ENCODE results near the gene PKP4.
"Not testable (repeated sequence)": the region's sequence is repeated elsewhere in the genome, so short reads cannot be mapped to it uniquely, and the experiment has no call there.

Gene PKP4

DNA sequence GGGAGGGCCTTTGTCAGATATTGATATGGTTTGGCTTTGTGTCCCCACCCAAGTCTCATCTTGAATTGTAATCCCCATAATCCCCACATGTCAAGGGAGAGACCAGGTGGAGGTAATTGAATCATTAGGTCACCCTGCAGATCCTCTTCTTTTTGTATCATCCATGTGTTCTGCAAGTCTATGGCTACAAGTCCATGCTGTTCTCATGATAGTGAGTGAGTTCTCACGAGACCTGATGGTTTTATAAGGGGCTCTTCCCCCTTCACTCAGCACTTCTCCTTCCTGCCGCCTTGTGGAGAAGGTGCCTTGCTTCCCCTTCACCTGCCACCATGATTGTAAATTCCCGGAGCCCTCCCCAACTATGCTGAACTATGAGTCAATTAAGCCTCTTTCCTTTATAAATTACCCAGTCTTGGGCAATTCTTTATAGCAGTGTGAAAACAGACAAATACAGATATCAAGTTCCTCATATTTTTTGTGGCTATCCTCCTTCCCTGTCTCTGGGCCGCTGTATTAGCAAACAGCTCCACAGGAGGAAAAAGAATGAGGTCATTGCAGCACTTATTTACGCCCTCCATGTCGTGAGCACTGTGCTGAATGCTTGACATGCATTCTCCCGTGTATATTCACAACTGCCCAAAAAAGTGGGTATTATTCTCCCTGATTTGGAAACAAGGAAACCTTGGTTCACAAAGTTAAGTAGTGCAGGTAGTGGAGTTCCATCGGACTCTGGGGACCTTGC is 248.1 kb downstream of the PKP4 start:
- not testable (repeated sequence) for H3K9me3 ChIP-seq (ENCODE audit: insufficient read depth, low read depth, low read length); H3K9ac ChIP-seq (ENCODE audit: low read depth, low read length); H3K27me3 ChIP-seq (ENCODE audit: insufficient read depth, low read length); H3K4me1 ChIP-seq (ENCODE audit: insufficient read depth, low read length); H3K36me3 ChIP-seq (ENCODE audit: insufficient read depth, low read length); H3K4me3 ChIP-seq (ENCODE audit: low read length); H3K27ac ChIP-seq (ENCODE audit: low read depth, low read length)
- WGBS = 96% methylated on average over 8 of the region's 8 CpGs

DNA sequence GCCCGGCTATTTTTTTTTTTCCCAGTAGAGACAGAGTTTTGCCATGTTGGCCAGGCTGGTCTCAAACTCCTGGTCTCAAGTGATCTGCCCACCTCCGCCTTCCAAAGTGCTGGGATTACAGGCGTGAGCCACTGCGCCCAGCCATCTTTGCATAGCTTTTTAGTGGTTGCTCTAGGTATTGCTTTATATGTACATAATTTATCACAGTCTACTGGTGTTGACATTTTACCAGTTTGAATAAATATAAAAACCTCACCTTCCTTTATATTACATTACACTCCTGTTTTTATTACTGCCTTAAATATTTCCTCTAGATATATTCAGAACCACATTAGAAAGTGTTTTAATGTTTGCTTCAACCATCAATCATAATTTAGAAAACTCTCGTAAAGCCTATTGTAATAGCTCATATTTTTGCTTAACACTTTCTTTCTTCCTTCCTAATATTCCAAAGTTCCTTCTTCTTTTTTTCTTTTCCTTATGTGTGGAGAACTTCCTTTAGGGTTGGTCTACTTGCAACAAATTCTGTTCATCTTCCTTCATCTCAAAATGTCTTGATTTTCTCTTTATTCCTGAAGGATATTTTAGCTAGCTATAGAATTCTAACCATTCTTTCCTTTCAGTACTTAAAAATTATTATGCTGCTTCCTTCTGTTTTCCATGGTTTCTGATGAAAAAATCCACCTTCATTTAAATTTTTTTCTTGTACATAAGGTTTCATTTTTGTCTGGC is 256.2 kb downstream of the PKP4 start:
- Histone ChIP-seq H3K27ac (ENCODE audit: low read depth, low read length) (no peak overlapping the region), H3K4me3 (ENCODE audit: low read length) (no peak overlapping the region), H3K27me3 (ENCODE audit: insufficient read depth, low read length) (no peaks in the 10 kb centered on the region), H3K36me3 (ENCODE audit: insufficient read depth, low read length) (no peaks in the 10 kb centered on the region), H3K9ac (ENCODE audit: low read depth, low read length) (no peak overlapping the region), H3K9me3 (ENCODE audit: insufficient read depth, low read depth, low read length) (peaks cover 2% of the 10 kb centered on the region; the same call in 1 of the 2 replicates), H3K4me1 (ENCODE audit: insufficient read depth, low read length) (no peaks in the 10 kb centered on the region; the same call in 1 of the 2 replicates)
- 94% methylated on average over 5 of the region's 5 CpGs for WGBS

DNA sequence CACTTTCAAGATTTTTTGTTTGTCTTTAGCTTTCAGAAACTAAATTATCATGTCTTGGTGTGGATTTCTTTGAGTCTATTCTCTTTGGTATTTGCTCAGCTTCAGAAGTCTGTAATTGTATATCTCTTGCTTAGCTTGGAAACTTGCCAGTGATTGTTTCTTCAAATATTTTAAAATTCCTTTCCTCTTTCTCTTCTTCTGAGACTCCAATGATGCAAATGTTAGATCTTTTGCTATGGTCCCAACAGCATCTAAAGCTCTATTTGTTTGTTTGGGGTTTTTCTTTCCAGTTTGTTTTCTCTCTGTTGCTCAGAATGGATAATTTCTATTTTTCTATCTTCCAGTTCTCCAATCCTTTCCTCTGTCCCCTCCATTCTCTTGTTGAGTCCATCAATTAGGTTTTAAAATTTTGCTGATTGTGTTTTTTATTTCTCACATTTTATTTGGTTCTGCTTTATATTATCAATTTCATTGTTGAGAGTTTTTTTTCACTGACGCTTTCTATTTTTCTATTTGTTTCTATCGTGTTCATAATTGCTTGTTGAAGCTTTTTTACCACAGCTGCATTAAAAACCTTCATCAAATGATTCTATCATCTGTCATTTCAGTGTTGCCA is 256.9 kb downstream of the PKP4 start:
- 89% methylated on average over 2 of the region's 2 CpGs for WGBS
- Histone ChIP-seq H3K36me3 (ENCODE audit: insufficient read depth, low read length) (no peaks in the 10 kb centered on the region), H3K4me3 (ENCODE audit: low read length) (no peak overlapping the region), H3K9ac (ENCODE audit: low read depth, low read length) (no peak overlapping the region), H3K27me3 (ENCODE audit: insufficient read depth, low read length) (no peaks in the 10 kb centered on the region), H3K9me3 (ENCODE audit: insufficient read depth, low read depth, low read length) (peaks cover 2% of the 10 kb centered on the region; the same call in 1 of the 2 replicates), H3K4me1 (ENCODE audit: insufficient read depth, low read length) (no peaks in the 10 kb centered on the region; the same call in 1 of the 2 replicates), H3K27ac (ENCODE audit: low read depth, low read length) (no peak overlapping the region)

DNA sequence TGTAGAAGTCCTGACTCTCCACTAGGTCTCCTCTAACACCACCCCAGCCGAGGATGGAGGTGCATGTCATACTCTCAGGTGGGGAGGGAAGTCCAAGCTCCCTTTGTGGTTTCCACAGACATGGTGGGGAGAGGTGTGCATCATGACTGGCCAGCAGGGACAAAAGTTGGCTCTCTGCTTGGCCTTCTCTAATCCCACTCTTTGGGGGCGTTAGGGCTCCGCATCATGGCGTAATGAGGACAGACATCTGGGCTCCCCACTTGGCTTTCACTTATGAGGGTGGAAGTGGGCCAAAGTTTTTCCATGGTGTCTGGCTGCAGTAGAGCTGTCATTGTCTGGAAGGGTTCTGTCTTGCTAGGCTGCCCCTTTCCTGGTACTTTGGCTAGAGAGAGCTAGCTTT is 257.7 kb downstream of the PKP4 start:
- Histone ChIP-seq H3K27ac (ENCODE audit: low read depth, low read length) (no peak overlapping the region), H3K4me1 (ENCODE audit: insufficient read depth, low read length) (no peaks in the 10 kb centered on the region; the same call in 1 of the 2 replicates), H3K27me3 (ENCODE audit: insufficient read depth, low read length) (no peaks in the 10 kb centered on the region), H3K4me3 (ENCODE audit: low read length) (no peak overlapping the region), H3K9ac (ENCODE audit: low read depth, low read length) (no peak overlapping the region), H3K36me3 (ENCODE audit: insufficient read depth, low read length) (no peaks in the 10 kb centered on the region), H3K9me3 (ENCODE audit: insufficient read depth, low read depth, low read length) (peaks cover 2% of the 10 kb centered on the region; the same call in 1 of the 2 replicates)
- WGBS = 69% methylated on average over 4 of the region's 4 CpGs

DNA sequence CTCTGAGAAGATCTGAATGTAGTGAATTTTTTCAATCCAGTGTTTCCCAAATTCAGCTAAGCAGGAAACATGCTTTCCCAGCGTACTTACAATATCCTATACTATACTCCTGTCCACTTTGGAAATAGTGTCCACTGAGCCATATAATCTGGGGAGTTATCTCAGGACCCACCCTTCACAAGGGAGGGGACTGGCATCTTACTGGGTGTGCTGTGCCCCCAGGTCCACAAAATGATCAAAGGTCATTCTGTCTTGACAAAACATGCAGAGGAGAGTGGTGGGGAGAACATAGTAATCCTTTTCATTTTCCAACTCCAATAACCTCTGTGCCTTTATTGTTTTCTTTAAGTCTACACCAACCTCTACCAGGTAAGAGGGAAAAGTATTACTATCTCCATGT is 258.6 kb downstream of the PKP4 start:
- Histone ChIP-seq H3K9me3 (ENCODE audit: insufficient read depth, low read depth, low read length) (peaks cover 2% of the 10 kb centered on the region; the same call in 1 of the 2 replicates), H3K27me3 (ENCODE audit: insufficient read depth, low read length) (no peaks in the 10 kb centered on the region), H3K4me1 (ENCODE audit: insufficient read depth, low read length) (no peaks in the 10 kb centered on the region; the same call in 1 of the 2 replicates), H3K4me3 (ENCODE audit: low read length) (no peak overlapping the region), H3K27ac (ENCODE audit: low read depth, low read length) (no peak overlapping the region), H3K9ac (ENCODE audit: low read depth, low read length) (no peak overlapping the region), H3K36me3 (ENCODE audit: insufficient read depth, low read length) (no peaks in the 10 kb centered on the region)
- 100% methylated on average over 1 of the region's 1 CpG for WGBS

DNA sequence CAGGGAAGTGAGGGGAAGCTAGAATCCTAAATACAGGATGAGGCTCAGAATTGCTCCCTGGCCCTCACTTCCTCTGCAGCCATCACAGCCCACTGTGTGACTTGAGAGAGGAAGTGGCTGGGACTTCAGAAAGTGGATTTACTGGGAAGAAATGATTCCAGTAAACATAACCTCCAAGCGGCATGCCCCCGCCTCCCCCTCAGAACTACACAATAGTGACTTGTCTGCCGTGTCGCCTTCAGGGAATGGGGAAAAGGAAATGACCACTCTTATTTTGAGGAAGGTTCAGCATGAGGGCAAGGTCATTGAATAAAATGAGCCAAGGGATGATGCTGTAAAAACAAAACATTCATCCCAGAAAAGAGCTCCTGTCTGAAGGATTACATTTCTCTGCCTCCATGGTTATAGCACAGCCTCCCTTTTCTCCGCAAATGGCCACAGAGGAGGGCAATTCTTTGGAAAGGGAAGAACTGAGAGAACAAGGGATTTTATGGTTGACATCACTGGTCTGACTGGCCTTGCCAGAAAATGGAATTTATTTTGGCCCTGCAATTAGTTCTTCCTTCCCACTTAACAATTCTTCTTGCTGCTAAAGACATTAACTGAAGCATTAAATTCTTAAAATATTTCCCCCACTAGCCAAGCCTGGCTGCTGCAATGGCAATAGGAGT is 259.5 kb downstream of the PKP4 start:
- Histone ChIP-seq H3K27ac (ENCODE audit: low read depth, low read length) (no peak overlapping the region), H3K4me3 (ENCODE audit: low read length) (no peak overlapping the region), H3K4me1 (ENCODE audit: insufficient read depth, low read length) (no peaks in the 10 kb centered on the region; the same call in 1 of the 2 replicates), H3K27me3 (ENCODE audit: insufficient read depth, low read length) (no peaks in the 10 kb centered on the region), H3K36me3 (ENCODE audit: insufficient read depth, low read length) (no peaks in the 10 kb centered on the region), H3K9me3 (ENCODE audit: insufficient read depth, low read depth, low read length) (peaks cover 2% of the 10 kb centered on the region; the same call in 1 of the 2 replicates), H3K9ac (ENCODE audit: low read depth, low read length) (no peak overlapping the region)
- 85% methylated on average over 3 of the region's 5 CpGs for WGBS

DNA sequence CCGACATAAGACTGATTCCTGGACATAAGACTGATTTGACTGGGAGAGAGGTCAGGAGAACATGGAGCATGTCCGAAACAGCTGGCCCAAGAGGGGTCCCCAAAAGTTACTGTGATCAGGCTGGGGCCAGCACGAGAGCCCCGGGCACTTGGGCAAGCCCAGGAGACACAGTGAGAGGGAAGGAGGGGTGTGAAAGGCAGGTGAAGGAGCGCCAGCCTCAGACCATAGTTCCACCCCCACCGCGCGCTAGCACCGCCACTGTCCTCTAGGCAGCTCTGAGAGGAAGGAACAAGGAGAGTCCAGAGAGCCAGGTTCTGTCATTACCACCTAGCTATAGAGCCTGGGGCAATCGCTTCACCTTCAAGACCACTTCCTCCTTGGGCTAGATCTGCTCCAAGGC is 260.2 kb downstream of the PKP4 start:
- WGBS = 87% methylated on average over 10 of the region's 10 CpGs

DNA sequence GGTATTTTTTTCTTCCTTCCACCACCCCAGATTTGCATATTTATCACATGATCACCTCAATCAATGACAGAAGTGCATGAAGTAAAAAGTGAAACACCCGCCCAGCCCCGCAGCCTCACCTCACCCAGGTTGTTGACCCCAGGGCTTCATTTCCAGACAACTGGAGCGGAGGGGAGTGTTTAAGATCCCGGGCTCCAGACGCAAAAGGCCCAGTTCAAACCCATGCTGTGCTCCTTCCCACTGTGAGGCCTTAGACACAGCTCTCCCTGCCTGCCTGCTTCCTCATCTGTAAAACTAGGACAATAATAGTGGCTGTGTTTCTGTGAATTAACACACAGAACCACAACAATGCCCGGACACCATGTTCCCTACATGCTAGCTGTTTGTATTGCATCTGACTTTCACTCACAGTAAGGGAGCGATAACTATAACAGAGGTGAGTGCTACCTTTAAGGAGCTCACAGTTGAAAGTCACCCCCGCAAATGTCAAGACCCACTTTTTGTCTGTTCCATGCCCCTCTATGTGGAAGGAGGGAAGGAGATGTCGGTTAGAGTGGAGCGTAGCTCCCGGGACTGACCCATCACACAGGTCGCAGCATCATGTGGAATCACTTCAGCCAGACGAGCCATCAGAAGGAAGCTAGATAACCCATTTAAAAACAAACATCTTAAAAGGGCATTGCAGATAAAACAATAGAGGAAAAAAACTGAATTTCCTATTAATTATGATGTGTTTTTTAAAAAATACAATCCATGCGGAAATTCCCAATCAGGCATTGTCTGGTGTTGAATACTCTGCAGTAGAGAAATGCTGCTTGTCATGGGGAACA is 260.8 kb downstream of the PKP4 start:
- 88% methylated on average over 14 of the region's 14 CpGs for WGBS
- no peak overlapping the region for H3K4me3 ChIP-seq (ENCODE audit: low read length)
- no peak overlapping the region for H3K27ac ChIP-seq (ENCODE audit: low read depth, low read length)
- no peak overlapping the region for H3K9ac ChIP-seq (ENCODE audit: low read depth, low read length)
- no peaks in the 10 kb centered on the region for H3K27me3 ChIP-seq (ENCODE audit: insufficient read depth, low read length)
- H3K36me3 ChIP-seq (ENCODE audit: insufficient read depth, low read length) = no peaks in the 10 kb centered on the region
- no peaks in the 10 kb centered on the region; the same call in 1 of the 2 replicates for H3K4me1 ChIP-seq (ENCODE audit: insufficient read depth, low read length)
- peaks cover 2% of the 10 kb centered on the region; the same call in 1 of the 2 replicates for H3K9me3 ChIP-seq (ENCODE audit: insufficient read depth, low read depth, low read length)

More for the DNA sequence above, 260.2 kb downstream of the PKP4 start:
- H3K9me3 ChIP-seq (ENCODE audit: insufficient read depth, low read depth, low read length) = peaks cover 2% of the 10 kb centered on the region; the same call in 1 of the 2 replicates
- H3K36me3 ChIP-seq (ENCODE audit: insufficient read depth, low read length) = no peaks in the 10 kb centered on the region
- H3K9ac ChIP-seq (ENCODE audit: low read depth, low read length) = no peak overlapping the region
- no peak overlapping the region for H3K27ac ChIP-seq (ENCODE audit: low read depth, low read length)
- no peaks in the 10 kb centered on the region for H3K27me3 ChIP-seq (ENCODE audit: insufficient read depth, low read length)
- no peak overlapping the region for H3K4me3 ChIP-seq (ENCODE audit: low read length)
- no peaks in the 10 kb centered on the region; the same call in 1 of the 2 replicates for H3K4me1 ChIP-seq (ENCODE audit: insufficient read depth, low read length)

DNA sequence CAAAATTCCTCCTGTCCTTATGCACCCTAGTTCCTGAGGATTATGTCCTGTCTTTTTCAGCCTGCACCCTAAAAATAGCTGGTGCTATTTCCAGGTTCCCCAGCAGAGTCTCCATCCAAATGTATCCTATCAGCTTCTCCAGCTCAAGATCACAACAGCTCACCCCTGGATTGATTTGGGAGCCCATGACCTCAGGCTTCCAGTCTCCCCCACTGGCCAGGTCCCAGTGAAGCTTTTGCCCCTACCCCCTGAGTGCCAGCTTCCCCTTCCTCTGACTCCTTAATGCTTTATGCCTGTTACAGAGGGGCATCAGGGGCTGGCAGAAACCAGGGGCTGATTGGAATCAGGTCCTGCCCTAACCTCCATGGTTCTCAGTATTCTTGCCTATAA is 261.4 kb downstream of the PKP4 start:
- no peak overlapping the region for H3K9ac ChIP-seq (ENCODE audit: low read depth, low read length)
- H3K27ac ChIP-seq (ENCODE audit: low read depth, low read length) = no peak overlapping the region
- no peaks in the 10 kb centered on the region for H3K27me3 ChIP-seq (ENCODE audit: insufficient read depth, low read length)
- H3K4me1 ChIP-seq (ENCODE audit: insufficient read depth, low read length) = no peaks in the 10 kb centered on the region; the same call in 1 of the 2 replicates
- H3K36me3 ChIP-seq (ENCODE audit: insufficient read depth, low read length) = no peaks in the 10 kb centered on the region
- no peak overlapping the region for H3K4me3 ChIP-seq (ENCODE audit: low read length)
- H3K9me3 ChIP-seq (ENCODE audit: insufficient read depth, low read depth, low read length) = peaks cover 2% of the 10 kb centered on the region; the same call in 1 of the 2 replicates

DNA sequence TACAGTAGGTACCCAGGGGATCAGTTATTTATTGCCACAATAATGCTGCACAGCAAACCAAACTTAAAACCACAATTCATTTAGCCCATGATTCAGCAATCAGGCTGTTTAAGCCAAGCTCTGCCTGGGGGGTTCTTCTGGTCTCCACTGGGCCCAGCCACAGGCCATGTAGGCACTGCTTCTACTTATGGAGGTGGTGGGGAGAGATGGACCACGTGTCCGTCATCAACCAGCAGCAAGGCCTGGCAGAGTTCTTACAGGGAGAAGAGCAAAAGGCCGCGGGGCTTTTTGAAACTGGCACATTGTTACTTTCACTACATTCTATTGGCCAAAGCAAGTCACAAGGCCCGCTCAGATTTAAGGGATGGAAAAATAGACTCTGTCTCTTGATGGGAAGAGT is 262.1 kb downstream of the PKP4 start:
- H3K36me3 ChIP-seq (ENCODE audit: insufficient read depth, low read length) = no peaks in the 10 kb centered on the region
- H3K9me3 ChIP-seq (ENCODE audit: insufficient read depth, low read depth, low read length) = no peaks in the 10 kb centered on the region
- H3K27ac ChIP-seq (ENCODE audit: low read depth, low read length) = no peak overlapping the region
- no peaks in the 10 kb centered on the region; the same call in 1 of the 2 replicates for H3K4me1 ChIP-seq (ENCODE audit: insufficient read depth, low read length)
- 93% methylated on average over 5 of the region's 5 CpGs for whole genome bisulfite sequencing
- H3K4me3 ChIP-seq (ENCODE audit: low read length) = no peak overlapping the region
- H3K9ac ChIP-seq (ENCODE audit: low read depth, low read length) = no peak overlapping the region
- no peaks in the 10 kb centered on the region for H3K27me3 ChIP-seq (ENCODE audit: insufficient read depth, low read length)

Data from HUES64 (cell line).